Testis (tissue), 2 donors: ENCODE results near the gene RECQL.

Source experiments
- POLR2A ChIP-seq: fragments of 450-650 bp; IDR thresholded peaks from one replicate; pipeline ENCODE4 v1.6.1; 2017; ENCODE audit warnings: antibody characterized with exemption, mild to moderate bottlenecking, moderate library complexity
- TF ChIP-seq, protein P1 (sequence below), 3 experiments: fragments of 450-650 bp in 2 of 3; fragments of 200-600 bp in 1 of 3; sonication (generic) in 1 of 3; IDR thresholded peaks; one replicate each; pipeline ENCODE4 v1.5.1; 2016 to 2019; ENCODE audit warnings: antibody characterized with exemption in 3 of 3, mild to moderate bottlenecking in 2 of 3, moderate library complexity in 1 of 3

- no peak for TF ChIP-seq POLR2A
- TF ChIP-seq, protein P1, sequence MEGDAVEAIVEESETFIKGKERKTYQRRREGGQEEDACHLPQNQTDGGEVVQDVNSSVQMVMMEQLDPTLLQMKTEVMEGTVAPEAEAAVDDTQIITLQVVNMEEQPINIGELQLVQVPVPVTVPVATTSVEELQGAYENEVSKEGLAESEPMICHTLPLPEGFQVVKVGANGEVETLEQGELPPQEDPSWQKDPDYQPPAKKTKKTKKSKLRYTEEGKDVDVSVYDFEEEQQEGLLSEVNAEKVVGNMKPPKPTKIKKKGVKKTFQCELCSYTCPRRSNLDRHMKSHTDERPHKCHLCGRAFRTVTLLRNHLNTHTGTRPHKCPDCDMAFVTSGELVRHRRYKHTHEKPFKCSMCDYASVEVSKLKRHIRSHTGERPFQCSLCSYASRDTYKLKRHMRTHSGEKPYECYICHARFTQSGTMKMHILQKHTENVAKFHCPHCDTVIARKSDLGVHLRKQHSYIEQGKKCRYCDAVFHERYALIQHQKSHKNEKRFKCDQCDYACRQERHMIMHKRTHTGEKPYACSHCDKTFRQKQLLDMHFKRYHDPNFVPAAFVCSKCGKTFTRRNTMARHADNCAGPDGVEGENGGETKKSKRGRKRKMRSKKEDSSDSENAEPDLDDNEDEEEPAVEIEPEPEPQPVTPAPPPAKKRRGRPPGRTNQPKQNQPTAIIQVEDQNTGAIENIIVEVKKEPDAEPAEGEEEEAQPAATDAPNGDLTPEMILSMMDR (IDR thresholded peaks at IDR 0.05), result no peak
These were observed 38.4 kb upstream of the RECQL start for GRCh38 chr12:21539797-21540196.
